C4-2B (cell line): ENCODE measurements around the gene EPRS1.
A peak's percentile ranks its signal among the peaks of the same experiment; 100 is the strongest.

ENCODE experiments used
- H3K27ac ChIP-seq: fragments of 450-650 bp; 2 replicates; pipeline ENCODE4 v1.5.1; 2017
- ZFX ChIP-seq: fragments of 450-650 bp; IDR thresholded peaks from 2 replicates; pipeline ENCODE4 v1.6.1; 2017
- TF ChIP-seq, protein P1 (sequence below): fragments of 450-650 bp; conservative IDR thresholded peaks from 2 replicates; pipeline ENCODE4 v1.5.1; 2017; ENCODE audit warnings: mild to moderate bottlenecking

EPRS1 gene

DNA sequence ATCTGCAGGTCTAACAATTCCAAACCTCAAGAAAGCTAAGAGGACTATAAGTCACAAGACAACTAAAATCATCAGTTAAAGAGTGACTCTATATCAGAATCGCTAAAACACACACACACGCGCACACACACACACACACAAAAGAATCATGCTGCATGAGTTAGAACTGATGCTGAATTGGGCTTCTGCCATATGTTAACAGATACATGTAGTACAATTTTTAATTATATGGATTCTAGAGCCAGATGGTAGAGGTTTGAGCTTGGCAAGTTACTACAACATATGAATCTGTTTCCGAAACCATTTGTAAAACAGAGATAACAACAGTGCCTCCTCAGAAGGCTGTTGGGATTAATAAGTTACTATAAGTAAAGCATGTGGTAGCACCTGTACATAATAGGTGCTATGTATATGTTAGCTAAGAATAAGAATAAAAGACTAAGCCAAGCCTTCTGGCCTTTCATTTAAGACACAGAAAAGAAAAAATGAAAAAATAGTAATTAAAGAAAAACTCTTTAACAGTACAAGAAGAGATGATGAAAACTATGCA is 17.9 kb downstream of the EPRS1 start:
- TF ChIP-seq, protein P1, sequence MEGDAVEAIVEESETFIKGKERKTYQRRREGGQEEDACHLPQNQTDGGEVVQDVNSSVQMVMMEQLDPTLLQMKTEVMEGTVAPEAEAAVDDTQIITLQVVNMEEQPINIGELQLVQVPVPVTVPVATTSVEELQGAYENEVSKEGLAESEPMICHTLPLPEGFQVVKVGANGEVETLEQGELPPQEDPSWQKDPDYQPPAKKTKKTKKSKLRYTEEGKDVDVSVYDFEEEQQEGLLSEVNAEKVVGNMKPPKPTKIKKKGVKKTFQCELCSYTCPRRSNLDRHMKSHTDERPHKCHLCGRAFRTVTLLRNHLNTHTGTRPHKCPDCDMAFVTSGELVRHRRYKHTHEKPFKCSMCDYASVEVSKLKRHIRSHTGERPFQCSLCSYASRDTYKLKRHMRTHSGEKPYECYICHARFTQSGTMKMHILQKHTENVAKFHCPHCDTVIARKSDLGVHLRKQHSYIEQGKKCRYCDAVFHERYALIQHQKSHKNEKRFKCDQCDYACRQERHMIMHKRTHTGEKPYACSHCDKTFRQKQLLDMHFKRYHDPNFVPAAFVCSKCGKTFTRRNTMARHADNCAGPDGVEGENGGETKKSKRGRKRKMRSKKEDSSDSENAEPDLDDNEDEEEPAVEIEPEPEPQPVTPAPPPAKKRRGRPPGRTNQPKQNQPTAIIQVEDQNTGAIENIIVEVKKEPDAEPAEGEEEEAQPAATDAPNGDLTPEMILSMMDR, result no peak
- no peak for TF ChIP-seq ZFX

GRCh38 chr1:220019071-220019470 is 27.2 kb downstream of the EPRS1 start:
- no peak overlapping the region for H3K27ac ChIP-seq
- TF ChIP-seq, protein P1, result no peak
- TF ChIP-seq ZFX, result no peak

More for the DNA sequence above, 17.9 kb downstream of the EPRS1 start:
- no peak overlapping the region for H3K27ac ChIP-seq

GRCh38 chr1:220013497-220013896 is 32.8 kb downstream of the EPRS1 start:
- no peak overlapping the region for H3K27ac ChIP-seq
- TF ChIP-seq ZFX, result no peak
- TF ChIP-seq, protein P1, result no peak

DNA sequence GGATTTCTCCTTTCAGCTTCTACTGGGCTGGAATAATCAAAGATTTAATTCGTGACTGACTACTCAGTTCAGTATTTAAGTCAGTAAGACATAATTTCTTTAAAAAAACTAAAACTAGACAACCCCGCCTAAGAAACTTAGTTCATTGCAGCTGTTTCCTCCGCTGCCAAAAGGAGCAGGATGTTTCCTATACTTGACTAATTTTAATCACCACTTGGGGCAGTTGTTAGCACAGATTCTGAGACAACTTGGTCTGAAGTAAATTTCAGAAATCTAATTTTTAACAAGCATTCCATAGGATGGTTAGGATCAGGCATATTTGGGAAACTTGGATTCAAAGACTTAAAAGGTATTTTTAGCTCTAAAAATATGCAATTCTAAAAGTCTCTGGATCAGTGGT is 34.0 kb downstream of the EPRS1 start:
- H3K27ac ChIP-seq, result no peak overlapping the region
- TF ChIP-seq, protein P1, result no peak; the same call in 1 of the 2 replicates
- TF ChIP-seq ZFX, result no peak

GRCh38 chr1:220011620-220012019 is 34.7 kb downstream of the EPRS1 start:
- no peak overlapping the region for H3K27ac ChIP-seq
- TF ChIP-seq ZFX, result no peak
- TF ChIP-seq, protein P1, result no peak

- TF ChIP-seq, protein P1, result no peak
- TF ChIP-seq ZFX, result no peak
- peak overlapping the region; percentile 53 for H3K27ac ChIP-seq
Measured at GRCh38 chr1:220007438-220007837, 38.9 kb downstream of the EPRS1 start.

GRCh38 chr1:220005489-220005888 is 40.8 kb downstream of the EPRS1 start:
- TF ChIP-seq, protein P1, result no peak
- no peak for TF ChIP-seq ZFX

More at GRCh38 chr1:220005489-220005888, 40.8 kb downstream of the EPRS1 start:
- H3K27ac ChIP-seq, result no peak overlapping the region
